NAMALWA (cell line): ENCODE measurements around the gene EXPH5.
"Not testable (repeated sequence)": the region's sequence is repeated elsewhere in the genome, so short reads cannot be mapped to it uniquely, and the experiment has no call there.

ENCODE experiments used
- DNase-seq: peaks from one replicate; pipeline ENCODE4 v3.0.0-alpha.2; 2015; ENCODE audit warnings: low spot score

EXPH5 gene, protein sequence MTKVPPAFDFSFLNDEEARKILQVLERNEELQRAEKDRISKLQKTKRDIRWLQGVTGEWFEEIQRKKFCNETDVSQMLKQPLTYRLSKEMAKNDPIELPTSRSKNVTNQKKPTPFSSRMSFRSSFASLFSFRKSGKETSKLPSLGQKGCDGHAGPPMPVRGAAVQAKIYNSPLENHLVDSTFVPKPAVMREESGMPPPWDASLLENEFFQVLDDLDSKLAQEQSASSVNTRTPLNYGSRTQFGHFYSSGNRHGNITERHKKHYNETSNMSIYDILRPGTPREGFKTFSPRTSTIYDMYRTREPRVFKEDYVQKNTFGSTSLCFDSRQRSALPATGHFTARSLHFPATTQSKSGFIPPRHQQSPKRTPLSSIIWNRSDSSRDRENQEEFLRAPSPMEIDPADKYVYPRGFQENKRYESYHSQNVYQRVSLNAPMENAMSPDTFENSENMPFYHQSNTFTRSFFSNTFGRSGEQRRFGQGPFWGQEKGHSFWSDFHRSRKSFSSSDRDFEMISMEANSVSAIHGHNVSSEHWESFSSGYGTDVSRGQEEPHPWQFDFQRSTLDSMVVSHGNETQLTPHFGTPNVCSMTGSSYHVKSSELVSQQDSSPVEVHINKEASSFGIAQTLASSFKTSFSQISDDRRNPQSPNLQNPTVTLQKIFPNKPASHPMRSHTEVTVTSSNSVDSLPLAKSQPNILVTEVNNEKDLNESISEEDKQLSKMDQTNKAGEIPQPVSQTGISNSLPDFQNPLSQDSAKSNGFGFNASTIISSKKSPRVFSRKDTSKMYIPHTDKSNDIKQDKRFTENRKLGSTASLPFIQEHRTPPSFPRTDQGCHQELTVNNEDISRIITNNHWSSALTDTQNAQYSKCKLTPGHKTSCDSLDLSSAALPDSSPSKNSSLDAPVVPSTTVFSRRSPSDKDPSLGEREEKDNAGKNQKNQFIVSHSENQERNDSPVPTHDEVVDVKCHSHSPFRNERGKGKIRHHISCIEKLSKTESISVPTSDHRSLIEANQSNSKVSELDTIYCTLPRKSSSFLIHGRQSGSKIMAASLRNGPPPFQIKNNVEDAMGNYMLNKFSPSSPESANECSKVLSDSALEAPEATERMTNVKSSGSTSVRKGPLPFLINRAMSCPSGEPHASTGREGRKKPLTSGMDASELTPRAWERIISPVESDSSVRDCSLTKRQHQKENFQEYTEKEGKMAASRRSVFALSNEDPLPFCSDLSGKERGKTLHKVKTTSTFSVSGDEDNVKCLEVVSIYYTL (N-terminal part only)

DNA sequence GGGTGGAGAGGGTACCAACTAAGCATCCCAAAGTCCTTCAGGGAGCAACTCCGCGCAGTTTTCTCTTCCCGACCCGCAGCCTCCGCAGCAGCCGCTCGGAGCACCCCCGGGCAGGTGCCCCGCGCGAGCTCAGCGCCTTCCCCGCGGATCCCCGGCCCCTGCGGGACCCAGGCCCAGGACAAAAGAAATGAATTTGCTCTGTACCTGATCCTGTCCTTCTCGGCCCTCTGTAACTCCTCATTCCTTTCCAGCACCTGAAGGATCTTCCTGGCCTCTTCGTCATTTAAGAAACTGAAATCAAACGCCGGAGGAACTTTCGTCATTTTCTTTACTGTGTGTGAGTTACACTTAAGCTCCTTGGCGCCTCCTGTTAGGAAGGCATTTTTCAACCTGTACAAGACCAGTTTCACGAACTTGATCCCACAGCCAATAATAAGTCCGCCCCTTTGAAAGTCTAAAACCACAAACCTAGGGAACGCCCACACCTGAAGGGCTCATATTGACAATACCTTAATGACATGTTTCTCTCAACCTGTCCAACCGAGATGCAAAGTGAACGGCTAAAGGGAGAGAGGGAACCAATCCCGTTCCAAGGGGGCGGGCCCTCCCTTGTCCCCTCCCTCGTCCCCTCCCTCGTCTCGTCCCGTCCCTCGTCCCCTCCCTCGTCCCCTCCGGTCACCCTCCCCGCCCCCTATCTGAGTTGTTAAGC lies at the start of gene EXPH5:
TSS of gene EXPH5 (minus strand) at position 555 of the 709 bp plus-strand sequence. CDS start at position 323, 232 bp downstream.
- peak; percentile 68 for DNase-seq

DNA sequence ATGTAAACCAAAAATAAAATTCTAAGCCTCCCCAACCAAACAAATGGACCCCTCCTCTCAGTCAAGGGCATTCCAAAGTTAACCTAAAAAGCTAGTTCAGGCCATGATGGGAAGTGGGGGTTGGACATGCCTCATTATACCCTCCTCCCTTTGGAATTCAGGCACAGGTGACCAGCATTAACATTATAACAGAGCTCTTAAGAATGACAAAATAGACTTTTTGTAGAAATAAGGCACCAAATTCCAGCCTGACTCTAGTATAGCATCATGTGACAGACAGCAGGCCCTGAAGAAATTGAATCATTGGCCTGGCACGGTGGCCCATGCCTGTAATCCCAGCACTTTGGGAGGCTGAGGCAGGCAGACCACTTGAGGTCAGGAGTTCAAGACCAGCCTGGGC lies 48.2 kb upstream of the EXPH5 start:
- not testable (repeated sequence) for DNase-seq

DNA sequence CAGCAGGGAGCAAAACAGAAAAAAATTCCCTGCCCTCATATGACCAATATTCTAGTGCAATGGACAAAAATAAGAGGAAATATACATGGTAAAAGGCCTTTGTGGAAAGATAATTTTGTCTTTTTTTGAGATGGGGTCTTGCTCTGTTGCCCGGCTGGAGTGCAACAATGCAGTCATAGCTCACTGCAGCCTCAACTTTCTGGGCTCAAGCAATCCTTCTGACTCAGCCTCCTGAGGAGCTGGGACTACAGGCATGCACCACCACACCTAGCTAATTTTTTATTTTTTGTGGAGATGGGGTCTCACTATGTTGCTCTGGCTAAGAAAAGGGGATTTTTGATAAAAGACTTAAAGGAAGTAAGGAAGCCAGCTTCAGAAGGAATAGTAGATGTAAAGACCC lies 45.6 kb upstream of the EXPH5 start:
- no peak for DNase-seq

DNA sequence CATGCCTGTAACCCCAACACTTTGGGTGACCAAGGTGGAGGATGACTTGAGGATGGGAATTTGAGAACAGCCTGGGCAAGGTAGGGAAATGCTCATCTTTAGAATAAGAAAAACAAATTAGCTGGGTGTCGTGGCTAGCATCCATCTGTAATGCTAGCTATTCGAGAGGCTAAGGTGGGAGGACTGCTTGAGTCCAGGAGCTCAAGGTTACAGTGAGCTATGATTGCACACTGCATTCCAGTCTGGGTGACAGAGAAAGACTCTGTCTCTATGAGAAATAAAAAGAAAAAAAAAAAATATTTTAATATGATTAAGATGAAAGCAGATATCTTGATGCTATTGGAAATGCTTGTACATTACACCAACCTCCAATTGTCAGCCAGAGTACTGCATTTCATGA lies 42.7 kb upstream of the EXPH5 start:
- no peak for DNase-seq

DNA sequence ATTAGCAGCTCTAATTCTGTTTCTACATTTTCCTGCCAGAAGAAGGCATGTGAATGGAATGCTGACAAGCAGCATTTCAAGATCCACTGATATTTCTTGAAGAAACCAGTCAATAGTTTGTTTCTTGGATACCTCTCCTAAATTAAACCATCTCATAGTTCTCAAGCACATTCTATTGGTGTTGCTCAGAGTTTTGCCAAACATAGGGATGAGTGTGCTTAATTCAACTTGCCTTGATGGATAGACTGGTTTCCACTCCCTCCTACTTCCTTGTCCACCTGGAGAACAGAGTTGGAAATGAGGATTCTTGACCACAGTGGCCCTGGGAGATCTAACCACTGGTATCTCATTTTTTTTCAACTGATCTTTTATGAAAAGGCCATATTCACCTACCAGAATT lies 41.5 kb upstream of the EXPH5 start:
- DNase-seq = no peak

DNA sequence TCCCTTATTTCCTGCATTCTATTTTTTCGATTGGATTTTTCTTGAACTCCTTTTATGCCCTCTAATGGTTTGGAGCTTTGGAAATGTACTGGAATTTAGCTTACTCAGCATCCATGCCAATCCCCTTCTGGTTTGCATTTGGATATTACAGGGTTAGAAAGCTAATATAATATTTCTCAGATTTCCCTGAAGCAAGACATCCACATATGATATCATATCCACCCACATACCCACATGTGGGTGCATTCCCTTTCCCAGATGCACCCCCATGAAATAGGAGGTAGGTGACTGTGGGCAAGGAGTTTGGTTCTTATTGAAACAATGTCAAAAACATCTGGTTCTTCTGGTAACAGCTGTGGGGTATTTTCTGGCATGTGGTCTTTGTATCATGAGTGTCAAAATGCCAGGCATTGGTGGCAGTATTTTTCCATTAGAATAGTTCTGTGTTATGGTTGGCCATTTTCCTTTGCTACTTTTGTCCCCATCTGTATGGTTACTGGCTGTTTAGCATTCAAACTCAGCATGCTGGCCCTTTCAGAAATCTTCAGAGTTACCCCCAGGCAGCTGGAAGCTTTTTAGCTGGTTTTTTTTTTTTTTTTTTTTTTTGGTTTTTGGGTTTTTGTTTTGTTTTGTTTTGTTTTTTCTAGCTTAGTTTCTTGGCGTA lies 38.6 kb upstream of the EXPH5 start:
- no peak for DNase-seq

DNA sequence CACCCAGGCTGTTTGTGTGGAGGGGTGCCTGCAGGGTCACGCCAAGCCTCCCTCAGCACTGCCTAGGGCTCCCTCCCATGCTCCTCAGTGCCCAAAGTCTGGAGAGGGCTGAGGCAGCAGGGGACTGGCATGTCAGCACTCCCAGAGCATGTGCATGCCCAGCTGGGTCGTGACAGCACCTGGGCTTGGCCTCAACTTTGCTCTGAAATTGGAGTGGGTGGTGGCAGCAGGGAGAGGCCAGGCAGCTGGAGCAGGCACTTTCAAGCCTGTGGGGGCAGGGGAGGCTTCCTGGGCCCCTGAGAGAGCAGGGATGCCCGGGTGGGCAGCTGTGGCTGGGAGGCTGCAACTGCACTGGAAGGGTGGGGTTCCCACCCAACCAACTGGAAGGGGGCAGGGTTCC lies 35.7 kb upstream of the EXPH5 start:
- no peak for DNase-seq

DNA sequence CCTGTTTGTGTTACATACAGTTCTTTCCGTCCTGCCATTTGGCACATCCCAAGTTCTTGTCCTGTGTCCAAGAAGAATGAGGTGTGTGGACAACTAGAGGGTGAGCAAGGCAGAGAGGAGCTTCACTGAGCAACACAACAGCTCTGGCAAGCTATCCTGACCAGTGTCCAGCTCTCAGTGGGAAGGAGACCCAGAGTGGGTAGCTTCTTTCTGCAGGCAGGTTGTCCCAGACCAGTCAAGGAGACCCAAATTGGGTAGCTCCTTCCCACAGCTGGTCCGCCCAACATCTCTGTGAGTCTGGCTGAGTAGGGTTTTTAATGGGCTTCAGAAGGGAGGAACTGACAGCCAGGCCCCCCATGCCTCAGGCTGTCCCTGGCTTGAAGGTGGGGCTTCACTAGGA lies 35.2 kb upstream of the EXPH5 start:
- no peak for DNase-seq

DNA sequence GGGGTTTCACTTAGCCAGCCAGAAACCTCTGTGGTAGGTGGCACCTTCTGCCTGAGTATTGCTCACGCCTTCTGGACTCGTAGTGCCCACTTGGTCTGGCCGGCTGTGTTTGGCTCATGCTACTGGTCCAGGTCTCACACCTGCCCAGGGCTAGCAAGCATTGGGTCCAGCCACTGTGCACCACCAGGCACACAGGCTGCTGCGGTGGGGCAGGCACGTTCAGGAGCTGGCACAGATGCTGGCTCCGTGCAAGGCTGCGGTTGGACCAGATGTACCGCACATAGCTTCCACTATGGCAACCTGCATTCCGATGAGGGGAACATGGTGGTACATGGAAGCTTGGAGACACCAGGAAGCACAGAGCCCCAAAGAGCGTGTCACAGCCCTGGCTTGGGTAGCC lies 34.8 kb upstream of the EXPH5 start:
- no peak for DNase-seq

DNA sequence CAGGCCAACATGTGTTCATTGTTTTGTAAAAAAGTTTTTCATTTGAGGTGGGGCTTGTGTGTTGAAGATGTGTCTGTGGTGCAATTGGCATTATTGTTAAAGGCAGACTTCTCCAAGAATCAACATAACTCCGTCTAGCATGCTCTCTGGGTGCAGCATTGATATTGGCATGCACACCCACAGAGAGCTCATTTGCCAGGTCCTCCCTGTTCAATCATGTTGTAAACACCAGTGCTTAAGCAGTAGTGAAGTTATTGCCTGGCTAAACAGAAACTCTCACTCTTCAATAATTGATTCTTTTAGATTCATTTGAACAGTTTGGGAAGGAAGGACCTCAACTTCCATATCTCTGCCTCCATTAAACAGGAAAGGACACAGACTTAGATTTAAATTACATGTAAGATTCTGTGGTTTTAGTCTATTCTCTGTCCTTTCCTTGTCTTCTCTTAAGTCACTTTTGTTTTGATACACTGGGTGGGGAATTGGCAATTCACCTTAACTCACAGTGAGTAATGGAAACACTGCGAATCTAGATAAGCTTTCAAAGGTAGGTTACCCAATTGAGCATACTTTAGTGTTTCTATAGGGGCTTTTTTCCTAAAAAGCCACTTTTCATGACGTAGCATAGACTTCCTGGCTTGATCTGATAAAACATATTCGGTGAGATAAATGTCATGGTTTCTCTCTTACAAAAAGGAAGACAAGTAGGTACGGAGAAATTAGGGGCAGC lies 30.8 kb upstream of the EXPH5 start:
- DNase-seq = no peak

DNA sequence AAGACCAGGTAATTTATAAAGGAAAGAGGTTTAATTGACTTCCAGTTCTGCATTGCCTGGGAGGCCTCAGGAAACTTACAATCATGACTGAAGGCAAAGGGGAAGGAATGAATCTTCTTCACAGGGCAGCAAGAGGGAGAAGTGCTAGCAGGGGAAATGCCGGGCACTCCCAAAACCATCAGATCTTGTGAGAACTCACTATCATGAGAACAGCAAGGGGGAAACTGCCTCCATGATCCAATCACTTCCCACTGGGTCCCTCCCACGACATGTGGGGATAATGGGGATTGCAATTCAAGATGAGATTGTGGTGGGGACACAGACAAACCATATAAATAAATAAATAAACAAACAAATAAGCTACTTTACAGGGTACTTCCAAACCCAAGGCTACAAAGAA lies 28.8 kb upstream of the EXPH5 start:
- no peak for DNase-seq

DNA sequence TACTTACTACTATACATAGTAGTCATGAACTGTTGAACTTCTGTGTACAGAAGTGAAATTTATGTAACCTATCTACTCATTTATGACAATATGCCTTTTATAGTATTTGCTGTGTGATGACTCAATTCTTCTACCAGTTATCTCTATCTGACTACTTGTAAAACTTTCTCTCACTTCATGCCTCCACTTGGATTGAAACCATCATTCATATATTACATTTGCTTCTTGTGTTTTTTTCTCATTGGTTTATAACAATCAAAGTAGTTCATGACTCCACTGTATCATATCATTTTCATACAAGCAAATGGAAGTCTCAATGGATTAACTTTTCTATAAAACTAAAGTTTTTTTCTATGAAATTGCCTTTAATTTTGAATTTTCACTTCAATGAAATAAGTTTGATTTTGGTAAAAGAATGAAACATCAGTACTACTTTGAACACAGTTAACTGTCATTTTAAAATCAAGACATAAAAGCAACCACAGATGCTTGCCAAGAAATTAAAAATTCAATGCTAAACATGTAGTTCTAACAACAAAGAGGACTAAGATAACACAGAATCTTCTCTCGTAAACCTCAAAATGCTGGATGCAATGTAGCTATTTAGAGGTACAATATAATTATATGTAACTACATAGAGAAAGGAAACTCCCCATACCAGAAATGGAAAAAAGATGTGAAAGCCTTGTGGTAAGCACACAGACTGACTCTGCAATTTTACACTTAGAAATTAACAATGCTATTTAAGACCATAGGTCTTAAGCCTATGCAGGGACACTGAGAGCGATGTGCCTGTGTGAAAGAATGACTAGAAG lies 27.6 kb upstream of the EXPH5 start:
- DNase-seq = no peak

DNA sequence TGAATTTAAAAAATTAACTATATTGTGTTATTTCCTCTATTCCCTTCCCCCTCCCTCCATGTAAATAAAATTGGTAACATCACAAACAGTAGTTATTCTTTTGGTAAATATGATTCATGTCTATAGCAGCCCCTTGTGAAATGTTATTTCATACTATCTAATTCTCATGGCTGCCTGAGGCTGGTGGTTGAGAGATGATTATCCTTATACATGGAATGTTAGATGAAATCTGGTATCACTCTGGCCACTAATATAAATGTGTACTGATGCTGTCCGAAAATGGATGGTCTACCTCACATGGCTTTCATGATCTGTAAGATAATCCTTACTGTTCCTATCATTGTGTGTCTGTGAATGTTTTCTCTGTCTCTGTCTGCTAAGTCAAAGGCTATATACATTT lies 25.0 kb upstream of the EXPH5 start:
- DNase-seq = no peak

DNA sequence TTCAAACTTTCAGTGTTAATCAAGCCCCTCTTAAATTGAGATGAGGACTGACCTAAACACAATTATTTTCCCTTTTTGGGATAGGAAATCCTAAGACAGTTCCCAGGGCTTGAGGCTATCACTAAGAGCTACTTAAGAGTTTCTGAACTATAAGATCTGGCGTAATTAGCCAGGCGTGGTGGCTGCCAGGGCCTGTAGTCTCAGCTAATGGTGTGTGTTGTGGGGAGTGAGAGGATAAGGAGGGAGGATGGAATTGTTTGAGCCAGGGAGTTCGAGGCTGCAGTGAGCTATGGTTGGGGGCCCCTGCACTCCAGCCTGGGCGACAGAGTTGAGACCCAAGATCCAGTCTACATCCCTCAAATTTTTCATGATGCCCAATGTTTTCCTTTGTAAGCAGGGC lies 23.5 kb upstream of the EXPH5 start:
- DNase-seq = no peak

DNA sequence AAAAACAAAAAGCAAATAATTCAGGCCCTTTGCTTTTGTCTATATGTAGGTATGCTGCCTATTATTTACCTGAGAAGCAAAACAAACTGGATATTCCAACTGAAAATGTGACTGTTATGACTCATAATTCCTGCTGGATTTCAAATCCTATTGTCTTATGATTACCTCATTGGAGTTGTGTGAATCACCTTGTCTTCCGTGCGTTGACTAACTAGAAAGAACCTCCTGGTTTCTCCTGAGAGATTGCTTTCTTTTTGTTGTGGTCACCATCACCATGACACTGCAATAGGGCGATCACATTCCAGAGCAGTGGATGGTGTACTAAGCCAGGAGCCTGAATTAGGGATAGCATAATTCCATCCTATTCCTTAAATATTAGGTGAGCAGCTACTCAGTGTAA lies 23.0 kb upstream of the EXPH5 start:
- DNase-seq = no peak

DNA sequence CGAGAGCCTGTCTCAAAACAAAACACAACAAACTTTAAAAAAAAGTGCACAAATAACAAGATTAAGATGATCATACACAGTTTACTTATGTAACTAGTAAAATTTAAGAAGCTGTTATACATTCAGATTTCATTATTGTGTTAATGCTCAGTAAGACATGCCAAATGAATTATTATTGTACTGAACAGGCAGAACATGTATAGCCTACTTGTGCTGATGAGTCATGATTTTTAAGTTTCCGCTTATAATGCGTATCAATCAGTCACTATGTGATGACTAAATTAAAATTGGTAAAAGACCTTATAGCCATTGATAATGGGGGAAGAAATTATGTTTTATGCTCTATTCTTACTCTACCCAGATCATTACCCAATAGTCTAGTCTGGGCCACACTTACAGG lies 20.5 kb upstream of the EXPH5 start:
- DNase-seq = no peak

DNA sequence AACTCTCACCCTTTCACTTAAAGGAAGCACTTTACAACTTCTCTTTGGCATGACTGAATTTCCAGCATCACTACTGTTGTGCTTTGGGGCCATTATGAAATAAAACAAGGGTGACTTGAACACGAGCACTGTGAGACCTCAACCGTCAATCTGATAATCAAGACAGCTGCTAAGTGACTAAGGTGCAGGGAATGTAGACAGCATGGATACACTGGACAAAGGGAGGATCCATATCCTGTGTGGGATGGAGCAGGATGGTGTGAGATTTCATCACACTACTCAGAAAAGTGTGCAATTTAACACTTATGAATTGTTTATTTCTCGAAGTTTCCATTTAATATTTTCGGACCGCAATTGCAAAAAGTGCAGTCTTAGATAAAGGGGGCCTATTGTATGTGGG lies 16.1 kb upstream of the EXPH5 start:
- no peak for DNase-seq

DNA sequence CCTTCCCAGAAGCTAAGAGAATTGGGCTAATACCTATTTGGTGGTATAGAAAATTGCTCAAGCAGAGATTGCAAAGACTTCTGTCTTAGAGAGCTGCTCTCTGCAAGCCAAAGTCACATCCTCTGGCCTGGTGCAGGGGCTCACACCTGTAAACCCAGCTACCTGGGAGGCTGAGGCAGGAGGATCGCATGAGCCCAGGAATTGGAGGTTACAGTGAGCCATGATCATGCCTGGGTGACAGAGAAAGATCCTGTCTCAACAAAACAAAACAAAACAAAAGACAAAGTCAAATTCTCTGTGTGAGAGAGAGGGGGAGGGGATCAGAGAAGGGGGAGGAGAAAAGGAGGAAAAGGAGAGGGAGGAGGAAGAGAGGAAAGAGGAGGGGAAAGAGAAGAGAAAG lies 15.0 kb upstream of the EXPH5 start:
- no peak for DNase-seq

DNA sequence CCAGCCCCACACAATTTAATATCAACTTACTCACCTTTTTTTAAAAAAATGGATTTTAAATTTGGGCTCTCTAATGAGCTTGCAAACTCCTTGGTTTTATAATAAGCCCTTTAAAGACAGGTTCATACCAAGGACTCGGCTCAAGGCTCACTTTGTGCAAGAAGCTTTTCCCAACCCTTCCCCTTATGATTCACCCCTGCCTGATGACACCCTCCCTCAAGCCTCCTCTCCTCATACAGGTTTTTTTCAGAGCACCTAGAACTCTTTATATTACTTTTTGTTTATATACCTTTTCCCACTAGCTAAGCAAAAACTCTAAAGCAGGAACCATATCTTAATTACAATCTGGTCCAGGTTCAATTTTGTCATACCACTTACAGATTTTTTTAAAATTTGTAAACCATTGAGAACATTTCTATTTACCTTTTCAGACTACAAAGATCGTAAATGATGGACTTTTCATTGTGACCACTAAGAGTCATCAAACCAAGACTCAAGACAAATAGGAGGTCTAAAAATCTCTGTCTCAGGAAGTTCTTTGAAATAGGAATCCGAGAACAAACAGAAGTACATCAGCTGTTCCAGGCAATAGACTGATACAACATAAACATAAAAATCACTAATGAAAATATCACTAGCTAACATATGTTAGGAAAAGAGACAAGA lies 13.1 kb upstream of the EXPH5 start:
- DNase-seq = no peak
